GM13976 (cell line): ENCODE measurements around the gene AGER.

ENCODE experiments used
- DNase-seq: peaks from one replicate; pipeline ENCODE4 v3.0.0; 2012; ENCODE audit warnings: low spot score
- CTCF ChIP-seq: IDR thresholded peaks from 2 replicates; pipeline ENCODE4 v1.5.1; 2012; ENCODE audit warnings: borderline replicate concordance, mild to moderate bottlenecking; ENCODE audit not compliant: insufficient read depth; ENCODE audit errors: extremely low read depth, missing control alignments, control extremely low read depth
- in situ Hi-C: fragments of 300-500 bp; cut with MboI; formaldehyde crosslinking; loops from one replicate; pipeline ENCODE4 v1.12.0; 2022; ENCODE audit warnings: low sequenced_read_pairs, mixed read lengths, inconsistent platforms; ENCODE audit not compliant: unreplicated experiment

AGER gene

GRCh38 chr6:32156891-32157290, 27.2 kb downstream of the AGER start:
- DNase-seq: no peak
- TF ChIP-seq CTCF: no peak
- in situ Hi-C loops: no loop called here

GRCh38 chr6:32154514-32155161, 29.4 kb downstream of the AGER start:
- peak; percentile 90 for DNase-seq
- in situ Hi-C loops: no loop called here
- TF ChIP-seq CTCF: peak; percentile 70

- no peak for TF ChIP-seq CTCF
- in situ Hi-C loops: no loop called here
- DNase-seq: peak; percentile 84
Measured at GRCh38 chr6:32153564-32154513, 30.2 kb downstream of the AGER start, which contains the start of gene PPT2. Gene PPT2, plus strand, starts transcription at chr6:32154141. Its CDS starts 454 bp downstream, at chr6:32154595.

GRCh38 chr6:32152769-32153563, 31.1 kb downstream of the AGER start:
- in situ Hi-C loops: no loop called here
- TF ChIP-seq CTCF: no peak
- DNase-seq: no peak

GRCh38 chr6:32151863-32152768, 31.9 kb downstream of the AGER start, which contains the start of gene PRRT1:
Gene PRRT1, minus strand, starts transcription at chr6:32151939. Its CDS starts 112 bp downstream, at chr6:32151827.
- in situ Hi-C loops: no loop called here
- no peak for TF ChIP-seq CTCF
- DNase-seq: no peak
